HG03521 (cell line): ENCODE results near the gene KLHL29.
"Not testable (repeated sequence)": the region's sequence is repeated elsewhere in the genome, so short reads cannot be mapped to it uniquely, and the experiment has no call there.

Experiments used
- ATAC-seq: cut with Tn5 transposase; IDR thresholded peaks from one replicate; pipeline ENCODE4 v1.9.1; 2021; ENCODE audit warnings: mild to moderate bottlenecking, moderate library complexity; ENCODE audit not compliant: unreplicated experiment

The KLHL29 gene

DNA sequence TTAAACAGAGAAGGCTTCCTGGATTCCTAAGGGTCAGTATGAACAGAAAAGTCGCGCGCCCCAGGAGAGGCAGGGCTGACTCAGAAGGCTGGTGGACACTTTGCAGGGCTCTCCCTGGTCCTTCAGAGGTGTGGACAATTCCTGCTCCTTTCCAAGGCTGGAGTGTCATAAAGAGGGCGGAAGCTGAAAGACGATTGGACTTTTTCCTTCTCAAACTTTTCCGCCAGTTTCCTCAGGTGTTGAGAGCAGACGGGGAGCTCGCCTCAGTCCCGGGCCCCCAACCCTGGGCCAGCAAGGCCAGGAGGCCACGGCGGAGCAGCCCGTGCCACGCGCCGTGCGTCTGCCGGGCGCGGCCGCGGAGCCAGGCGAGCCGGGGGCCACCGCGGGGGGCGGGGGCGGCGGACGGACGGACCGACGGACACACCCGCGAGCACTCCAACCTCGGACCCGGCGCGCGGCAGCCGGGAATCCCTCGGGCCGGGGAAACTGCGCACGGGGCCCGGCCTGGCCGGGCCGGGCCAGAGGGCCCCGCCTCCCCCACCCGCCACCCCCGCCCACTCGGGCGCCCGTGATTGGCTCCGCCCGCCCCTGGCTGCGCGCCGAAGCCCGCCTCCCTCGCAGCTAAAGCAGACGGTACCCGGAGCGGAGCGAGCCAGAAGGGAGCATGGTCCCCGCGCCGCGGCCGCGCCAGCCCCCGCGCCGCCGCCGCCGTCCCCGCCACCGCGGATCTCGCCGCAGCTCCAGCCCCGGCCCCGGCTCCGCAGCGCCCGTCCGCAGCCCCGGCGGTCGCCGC is at the start of gene KLHL29:
Gene KLHL29 (plus strand): TSS at position 629 of the 793 bp plus-strand sequence. CDS start 177,018 bp downstream, outside the sequence.
- ATAC-seq, result peak; percentile 57

GRCh38 chr2:23335550-23335949 is 49.4 kb upstream of the KLHL29 start:
- no peak for ATAC-seq

GRCh38 chr2:23342075-23342474 is 42.9 kb upstream of the KLHL29 start:
- no peak for ATAC-seq

DNA sequence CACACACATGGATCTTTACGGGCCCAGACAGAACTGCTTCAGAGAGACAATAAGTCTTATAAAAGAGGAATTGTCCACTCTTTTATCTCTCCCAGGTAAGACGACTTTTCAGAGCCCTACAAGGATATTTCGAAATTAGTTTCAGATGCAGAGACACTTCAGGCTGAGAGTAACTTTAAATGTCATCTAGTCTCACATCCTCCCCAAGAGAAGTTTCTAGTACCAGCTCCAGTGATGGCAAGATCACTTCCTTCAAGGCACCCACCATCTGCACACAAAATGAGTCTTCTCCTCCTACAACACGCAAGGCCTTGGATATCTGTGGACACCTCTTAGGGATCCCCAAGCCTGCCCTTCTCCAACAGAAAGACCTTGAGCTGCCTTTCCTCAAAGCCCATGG is 39.0 kb upstream of the KLHL29 start:
- no peak for ATAC-seq

DNA sequence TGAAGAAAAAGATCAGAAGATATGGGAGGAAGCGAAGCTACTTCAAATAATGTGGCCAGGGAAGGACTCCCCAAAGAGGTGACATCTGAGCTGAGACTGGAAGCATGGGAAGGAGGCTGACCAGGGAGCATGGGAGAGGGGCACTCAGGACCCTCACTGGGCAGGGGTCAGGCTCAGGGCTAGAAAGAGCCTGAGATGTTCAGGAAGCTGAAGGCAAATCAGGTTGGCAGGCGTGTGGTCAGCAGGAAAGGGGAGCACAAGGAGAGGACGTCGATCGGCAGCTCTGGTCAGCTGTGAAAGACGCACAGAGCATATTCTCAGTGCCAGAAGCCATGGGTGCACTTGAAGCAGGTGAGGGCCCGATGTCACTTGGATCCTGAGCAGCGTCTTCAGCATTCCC is 38.2 kb upstream of the KLHL29 start:
- no peak for ATAC-seq

DNA sequence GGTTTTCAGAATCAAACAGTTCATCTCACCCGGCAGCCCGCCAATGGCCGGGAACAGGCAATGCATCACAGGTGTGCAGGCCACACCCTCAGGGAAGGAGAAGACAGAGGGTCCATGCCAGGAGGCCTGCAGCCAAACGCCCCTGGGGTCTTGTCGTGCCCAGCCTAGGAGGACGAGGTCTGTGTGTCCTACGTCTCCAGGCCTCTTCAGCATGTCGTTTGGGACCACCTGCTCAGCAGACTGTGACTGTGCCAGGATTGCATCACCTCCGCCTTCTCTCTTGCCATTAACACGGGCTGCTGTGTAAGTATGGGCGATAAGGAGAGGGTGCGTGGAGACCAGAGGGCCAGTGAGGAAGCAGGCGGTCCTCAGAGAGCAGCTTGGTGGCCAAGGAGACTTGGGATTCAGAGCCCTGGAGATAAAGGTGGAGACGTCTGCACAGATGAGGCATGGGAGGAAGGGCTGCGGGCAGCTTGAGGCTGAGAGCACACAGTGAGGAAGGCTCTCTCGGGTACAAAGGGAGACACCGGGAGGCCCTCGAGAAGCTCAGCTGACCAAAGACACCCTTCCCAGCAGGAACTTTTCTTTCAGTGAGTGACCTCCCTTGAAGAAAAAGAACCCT is 37.4 kb upstream of the KLHL29 start:
- no peak for ATAC-seq

- not testable (repeated sequence) for ATAC-seq
These were observed 36.9 kb upstream of the KLHL29 start for GRCh38 chr2:23348093-23348481.

DNA sequence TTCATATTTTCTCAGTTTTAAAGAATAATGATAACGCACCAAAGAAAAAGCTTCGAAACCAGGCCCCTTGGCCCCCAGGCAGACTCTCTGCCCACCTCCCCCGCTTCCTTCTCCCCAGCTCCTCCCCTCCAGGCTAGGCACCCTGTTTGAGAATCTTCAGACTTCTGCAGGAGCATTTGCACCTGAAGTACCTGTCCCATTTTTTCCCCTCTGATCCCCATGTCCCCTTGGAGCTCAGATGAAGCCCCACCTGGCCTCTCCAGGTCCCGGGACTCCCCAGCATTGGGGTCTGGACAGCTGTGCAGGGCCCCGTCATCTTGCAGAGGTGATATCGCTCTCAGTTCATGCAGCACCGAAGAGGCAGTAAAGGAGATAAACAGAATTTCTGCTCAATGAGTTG is 35.5 kb upstream of the KLHL29 start:
- no peak for ATAC-seq

DNA sequence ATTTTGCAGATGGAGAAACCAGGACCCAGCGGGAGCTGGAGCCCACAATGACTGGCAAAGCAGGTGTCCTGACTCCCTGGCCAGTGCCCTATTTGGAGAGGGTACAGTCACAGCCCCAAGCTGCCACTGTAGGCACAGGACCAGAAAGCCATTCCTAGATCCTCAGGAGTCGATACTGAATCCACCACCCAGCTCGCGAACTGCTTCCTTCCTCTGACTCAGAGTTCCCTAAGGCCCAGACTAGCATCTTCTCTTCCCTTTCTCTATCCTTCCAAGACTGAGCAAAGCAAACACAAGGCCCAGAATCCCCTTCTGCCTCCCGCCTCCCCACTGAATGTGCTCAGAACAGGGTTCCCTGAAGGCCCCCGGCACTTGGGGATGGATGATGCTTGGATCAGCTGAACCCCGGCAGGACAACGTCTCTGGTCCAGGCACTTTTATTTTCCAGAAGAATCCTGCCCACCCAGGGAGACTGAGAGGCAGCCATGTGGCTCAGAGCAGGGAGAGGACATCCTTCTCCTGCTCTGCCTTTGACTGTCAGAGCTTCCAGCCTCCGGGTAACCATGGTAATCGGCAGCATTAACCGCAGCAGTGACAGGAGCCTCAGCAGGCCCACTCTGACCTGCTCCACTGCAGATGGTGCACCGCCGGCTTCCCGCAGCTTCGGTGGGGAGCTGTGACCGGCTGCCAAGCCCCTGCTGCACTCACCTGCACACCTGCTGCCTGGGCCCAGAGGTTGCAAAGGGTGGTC is 34.8 kb upstream of the KLHL29 start:
- ATAC-seq, result no peak

- ATAC-seq, result no peak
These were observed 34.1 kb upstream of the KLHL29 start for GRCh38 chr2:23350792-23351355.

DNA sequence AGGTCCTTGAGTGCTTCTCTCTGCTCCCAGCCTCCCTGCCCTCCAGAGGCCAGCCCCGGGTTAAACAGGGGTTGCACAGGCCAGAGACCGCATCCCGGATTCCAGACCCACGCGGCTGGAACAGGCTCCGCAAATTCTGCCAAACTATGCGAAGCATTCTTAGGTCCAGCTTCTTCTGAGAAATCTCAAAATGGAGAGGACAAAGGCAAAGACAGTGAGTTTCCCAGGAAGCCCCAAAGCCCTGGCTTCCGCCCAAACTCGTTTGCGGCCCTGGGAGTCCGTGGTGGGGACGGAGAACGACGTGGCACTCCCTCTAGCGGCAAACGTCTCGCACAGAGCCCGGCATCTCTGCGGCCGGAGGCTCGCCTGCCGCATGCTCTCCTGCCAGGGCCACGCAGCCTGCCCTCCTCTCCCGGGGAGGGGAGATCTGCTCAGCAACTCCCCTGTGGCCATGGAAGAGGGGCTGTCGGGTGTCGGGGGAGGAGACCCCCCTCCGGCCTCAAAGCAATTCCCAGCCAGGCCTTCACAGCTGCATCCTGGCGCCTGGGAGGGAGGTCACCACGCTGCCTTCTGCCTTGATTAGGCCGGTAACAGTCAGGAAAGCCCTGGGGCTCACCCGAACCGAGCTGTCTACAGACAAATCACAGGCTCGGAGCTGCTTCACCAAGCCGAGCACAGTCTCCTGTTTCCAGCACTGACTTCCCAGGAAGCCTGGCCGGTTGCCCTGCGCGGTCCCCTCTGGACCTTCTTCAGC is 33.4 kb upstream of the KLHL29 start:
- peak; percentile 86 for ATAC-seq

GRCh38 chr2:23354554-23354953 is 30.4 kb upstream of the KLHL29 start:
- no peak for ATAC-seq

DNA sequence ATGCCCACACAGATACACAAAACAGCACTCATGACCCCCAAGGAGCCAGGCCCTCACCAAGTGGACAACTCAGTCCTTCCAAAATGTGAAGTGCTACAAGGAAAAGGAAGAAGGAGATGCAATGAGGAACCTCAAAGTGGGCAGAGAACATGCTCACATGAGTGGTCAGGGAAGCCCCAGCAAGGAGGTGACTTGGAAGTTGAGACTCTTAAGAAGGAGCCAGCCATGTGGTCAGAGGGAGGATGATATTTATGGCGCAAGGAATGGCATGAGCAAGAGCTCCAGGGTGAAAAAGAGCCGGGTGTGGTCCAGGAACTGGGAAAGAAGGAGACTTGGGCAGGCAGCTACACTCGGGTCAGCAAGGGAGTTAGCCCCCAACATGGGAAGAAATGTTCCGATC is 30.0 kb upstream of the KLHL29 start:
- ATAC-seq, result no peak

DNA sequence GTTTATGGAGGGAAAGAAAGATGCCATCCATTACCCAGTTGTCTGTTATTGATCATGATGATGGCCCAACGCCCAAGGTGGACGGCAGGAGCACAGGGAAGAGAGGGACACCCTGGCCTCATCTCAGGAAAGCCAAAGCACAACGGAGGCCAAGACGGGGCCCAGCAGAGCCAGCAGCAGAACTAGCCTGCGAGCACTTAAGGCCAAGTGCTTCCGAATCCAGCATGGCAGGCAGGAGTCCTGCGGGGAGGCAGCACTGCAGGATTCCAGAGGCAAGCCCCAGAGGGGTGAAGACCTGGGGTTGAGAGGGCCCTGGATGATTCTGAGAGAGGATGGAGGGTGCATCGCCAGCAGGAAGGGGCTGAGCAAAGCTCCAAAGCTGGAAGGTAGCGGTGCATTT is 28.3 kb upstream of the KLHL29 start:
- no peak for ATAC-seq

DNA sequence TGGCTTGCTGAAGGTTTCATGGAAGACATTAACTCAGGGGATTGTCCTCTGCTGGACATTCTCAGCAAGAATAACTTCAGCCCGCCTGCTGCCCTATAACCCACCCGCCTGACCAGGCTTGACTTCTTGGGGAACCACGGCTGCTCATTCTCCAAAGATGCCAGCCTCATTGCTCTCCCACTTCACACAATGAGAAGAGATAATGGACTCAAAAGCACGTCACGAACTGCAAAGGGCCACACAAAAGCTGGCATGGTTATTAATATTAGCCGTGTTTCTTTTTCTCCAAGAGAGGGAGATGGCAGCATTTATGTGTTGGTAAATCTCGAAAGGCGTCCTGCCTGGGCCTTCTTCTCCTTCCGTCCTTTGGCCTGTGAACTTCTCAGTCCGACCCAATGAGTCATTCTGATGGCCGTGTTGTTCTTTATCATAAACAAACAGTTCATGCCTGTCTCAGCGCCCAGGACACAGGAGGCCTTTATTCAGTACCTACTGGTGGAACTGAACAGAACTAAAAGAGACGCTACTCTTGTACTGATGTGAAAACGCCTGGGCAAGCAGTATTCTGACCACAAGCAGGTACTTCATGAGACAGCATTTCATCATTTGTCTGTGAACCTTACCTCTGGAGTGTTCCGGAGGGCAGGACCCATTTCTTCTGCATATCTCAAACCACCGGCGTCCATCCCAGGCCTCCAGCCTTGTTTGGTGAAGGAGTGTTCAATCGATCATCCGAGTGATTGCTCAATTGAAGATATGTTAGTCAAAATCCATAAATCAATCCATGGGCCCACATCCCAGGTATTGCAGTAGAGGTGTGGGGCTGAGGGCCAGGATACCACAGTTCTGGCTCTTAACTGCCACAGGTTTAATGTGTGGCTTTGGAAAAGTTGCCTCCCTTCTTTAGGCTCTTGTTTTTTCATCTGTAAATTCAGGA is 25.1 kb upstream of the KLHL29 start:
- no peak for ATAC-seq

GRCh38 chr2:23360571-23361125 is 24.3 kb upstream of the KLHL29 start:
- no peak for ATAC-seq

DNA sequence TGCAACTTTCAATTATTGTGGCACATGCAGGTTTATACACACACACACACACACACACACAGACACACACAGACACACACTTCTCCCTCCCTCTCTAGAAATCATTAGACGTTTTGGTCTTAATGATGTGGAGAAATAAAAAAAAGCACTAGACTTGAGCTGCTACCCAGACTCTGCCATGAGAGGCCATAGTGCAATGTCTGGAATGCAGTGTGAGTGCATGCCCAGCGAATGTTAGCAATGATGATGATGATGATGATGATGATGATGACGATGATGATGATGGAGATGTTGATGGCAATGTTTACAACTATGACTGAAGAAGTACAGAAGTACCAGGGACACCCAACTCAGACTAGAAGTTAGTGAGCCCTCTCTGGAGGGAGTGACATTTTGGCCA is 23.8 kb upstream of the KLHL29 start:
- no peak for ATAC-seq

DNA sequence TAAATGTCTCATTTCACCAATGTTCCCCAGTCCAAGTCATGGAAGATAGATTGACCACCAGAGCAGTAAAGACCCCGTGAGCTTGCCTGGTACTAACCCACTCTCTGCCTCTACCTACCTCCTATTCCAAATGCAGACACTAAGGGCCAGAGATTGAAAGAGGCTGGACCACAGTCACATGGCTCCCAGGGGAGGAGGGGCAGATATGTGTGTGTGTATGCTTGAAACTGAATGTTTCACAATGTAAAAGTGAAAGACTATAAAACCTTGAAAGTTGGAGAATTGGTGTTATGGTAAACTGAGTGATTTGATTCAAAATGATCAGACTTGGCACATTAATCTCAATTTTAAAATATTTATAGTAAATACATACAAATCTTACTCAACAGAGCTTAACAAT is 21.7 kb upstream of the KLHL29 start:
- ATAC-seq, result no peak

DNA sequence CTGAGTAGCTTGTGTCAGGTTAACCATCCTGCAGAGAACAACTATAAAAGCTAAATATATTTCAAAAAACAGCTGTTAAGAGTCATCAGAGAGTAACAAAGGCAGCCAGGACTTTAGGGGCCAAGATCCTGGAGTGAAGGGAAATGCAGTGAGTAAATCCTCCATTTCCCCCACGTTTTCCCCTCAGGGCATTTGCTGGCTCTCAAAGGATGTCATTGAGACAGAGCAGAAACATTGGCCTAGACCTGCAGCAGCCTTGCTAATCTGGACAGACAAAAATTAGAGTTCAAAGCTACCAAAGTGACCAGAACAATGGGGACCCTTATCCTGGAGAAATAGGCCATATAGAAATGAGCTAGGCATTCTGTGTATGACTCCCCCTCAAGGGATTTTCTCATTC is 21.1 kb upstream of the KLHL29 start:
- ATAC-seq, result no peak
